HG02981 (cell line): Measurements from ENCODE around the gene GNG13.
"Not testable (repeated sequence)": the region's sequence is repeated elsewhere in the genome, so short reads cannot be mapped to it uniquely, and the experiment has no call there.

Experiments
- ATAC-seq: cut with Tn5 transposase; IDR thresholded peaks from one replicate; pipeline ENCODE4 v1.9.1; 2021; ENCODE audit warnings: mild to moderate bottlenecking, moderate library complexity; ENCODE audit not compliant: unreplicated experiment

GNG13 gene

GRCh38 chr16:799948-800833, at the start of gene GNG13:
TSS of gene GNG13 (minus strand) at chr16:800734. CDS start at chr16:799077, 1,657 bp downstream.
- no peak for ATAC-seq

- ATAC-seq, result no peak
Observed at GRCh38 chr16:848510-849253, 48.1 kb upstream of the GNG13 start.

- ATAC-seq, result no peak
Observed at GRCh38 chr16:847681-848445, 47.3 kb upstream of the GNG13 start.

GRCh38 chr16:847151-847550, 46.6 kb upstream of the GNG13 start:
- ATAC-seq, result no peak

GRCh38 chr16:845351-845745, 44.8 kb upstream of the GNG13 start:
- ATAC-seq, result no peak

- no peak for ATAC-seq
Observed at GRCh38 chr16:844638-845350, 44.3 kb upstream of the GNG13 start.

- no peak for ATAC-seq
Observed at GRCh38 chr16:843771-844170, 43.2 kb upstream of the GNG13 start.

GRCh38 chr16:842711-843560, 42.4 kb upstream of the GNG13 start:
- ATAC-seq, result no peak

- no peak for ATAC-seq
Observed at GRCh38 chr16:842061-842476, 41.5 kb upstream of the GNG13 start.

- no peak for ATAC-seq
Observed at GRCh38 chr16:841455-842060, 41.0 kb upstream of the GNG13 start.

GRCh38 chr16:840561-841454, 40.3 kb upstream of the GNG13 start:
- no peak for ATAC-seq

- ATAC-seq, result no peak
Observed at GRCh38 chr16:839643-840408, 39.3 kb upstream of the GNG13 start.

- no peak for ATAC-seq
Observed at GRCh38 chr16:838741-839140, 38.2 kb upstream of the GNG13 start.

- not testable (repeated sequence) for ATAC-seq
Observed at GRCh38 chr16:836822-837221, 36.3 kb upstream of the GNG13 start.

- no peak for ATAC-seq
Observed at GRCh38 chr16:836221-836620, 35.7 kb upstream of the GNG13 start.

- no peak for ATAC-seq
Observed at GRCh38 chr16:835373-835772, 34.8 kb upstream of the GNG13 start.

GRCh38 chr16:833411-833810, 32.9 kb upstream of the GNG13 start:
- ATAC-seq, result no peak
